ENCODE measurements around the gene RNF150.

RNF150 gene

GRCh38 chr4:140865253-140866217 lies 267.7 kb downstream of the RNF150 start:
- DNase-seq (ENCODE audit: low read depth in 2 of 2), result peak in 1 of 2 experiments; percentile 3

- DNase-seq (ENCODE audit: low read depth in 2 of 2), result no peak
These were observed 270.1 kb downstream of the RNF150 start for GRCh38 chr4:140863197-140863596.

GRCh38 chr4:140862177-140862442 lies 271.2 kb downstream of the RNF150 start:
- DNase-seq (ENCODE audit: low read depth in 2 of 2), result no peak

GRCh38 chr4:140861359-140862176 lies 271.7 kb downstream of the RNF150 start:
- peak; percentile 67 to 70 for DNase-seq (ENCODE audit: low read depth in 2 of 2)

- no peak for DNase-seq (ENCODE audit: low read depth in 2 of 2)
These were observed 274.4 kb downstream of the RNF150 start for GRCh38 chr4:140858897-140859296.

GRCh38 chr4:140857111-140857510 lies 276.2 kb downstream of the RNF150 start:
- DNase-seq (ENCODE audit: low read depth in 2 of 2), result no peak

- DNase-seq (ENCODE audit: low read depth in 2 of 2), result no peak
These were observed 276.6 kb downstream of the RNF150 start for GRCh38 chr4:140856621-140857062.

- DNase-seq (ENCODE audit: low read depth in 2 of 2), result no peak
These were observed 279.1 kb downstream of the RNF150 start for GRCh38 chr4:140854168-140854567.

GRCh38 chr4:140851804-140852203 lies 281.5 kb downstream of the RNF150 start:
- no peak for DNase-seq (ENCODE audit: low read depth in 2 of 2)

- DNase-seq (ENCODE audit: low read depth in 2 of 2), result peak; percentile 41 to 44
These were observed 282.1 kb downstream of the RNF150 start for GRCh38 chr4:140851032-140851636.

- no peak for DNase-seq (ENCODE audit: low read depth in 2 of 2)
These were observed 283.7 kb downstream of the RNF150 start for GRCh38 chr4:140849526-140849925.

GRCh38 chr4:140846736-140847135 lies 286.5 kb downstream of the RNF150 start:
- DNase-seq (ENCODE audit: low read depth in 2 of 2), result no peak

GRCh38 chr4:140844061-140844460 lies 289.2 kb downstream of the RNF150 start:
- DNase-seq (ENCODE audit: low read depth in 2 of 2), result no peak

GRCh38 chr4:140841186-140841585 lies 292.1 kb downstream of the RNF150 start:
- DNase-seq (ENCODE audit: low read depth in 2 of 2), result no peak

- peak in 1 of 2 experiments; percentile 4 for DNase-seq (ENCODE audit: low read depth in 2 of 2)
These were observed 293.1 kb downstream of the RNF150 start for GRCh38 chr4:140839888-140840790.

- DNase-seq (ENCODE audit: low read depth in 2 of 2), result no peak
These were observed 293.9 kb downstream of the RNF150 start for GRCh38 chr4:140839406-140839805.

- no peak for DNase-seq (ENCODE audit: low read depth in 2 of 2)
These were observed 295.5 kb downstream of the RNF150 start for GRCh38 chr4:140837736-140838135.

- no peak for DNase-seq (ENCODE audit: low read depth in 2 of 2)
These were observed 298.3 kb downstream of the RNF150 start for GRCh38 chr4:140834839-140835495.

GRCh38 chr4:140833280-140833679 lies 300.0 kb downstream of the RNF150 start:
- DNase-seq (ENCODE audit: low read depth in 2 of 2), result no peak

- DNase-seq (ENCODE audit: low read depth in 2 of 2), result no peak
These were observed 303.4 kb downstream of the RNF150 start for GRCh38 chr4:140829825-140830224.

- no peak for DNase-seq (ENCODE audit: low read depth in 2 of 2)
These were observed 306.6 kb downstream of the RNF150 start for GRCh38 chr4:140826701-140827027.
